HG03103 (cell line): ENCODE measurements around the gene SH3PXD2A.

Source experiments
- ATAC-seq: cut with Tn5 transposase; IDR thresholded peaks from one replicate; pipeline ENCODE4 v1.9.1; 2021; ENCODE audit warnings: low read depth; ENCODE audit not compliant: unreplicated experiment

SH3PXD2A gene

GRCh38 chr10:103696411-103697145 lies 158.8 kb downstream of the SH3PXD2A start:
- peak; percentile 48 for ATAC-seq

DNA sequence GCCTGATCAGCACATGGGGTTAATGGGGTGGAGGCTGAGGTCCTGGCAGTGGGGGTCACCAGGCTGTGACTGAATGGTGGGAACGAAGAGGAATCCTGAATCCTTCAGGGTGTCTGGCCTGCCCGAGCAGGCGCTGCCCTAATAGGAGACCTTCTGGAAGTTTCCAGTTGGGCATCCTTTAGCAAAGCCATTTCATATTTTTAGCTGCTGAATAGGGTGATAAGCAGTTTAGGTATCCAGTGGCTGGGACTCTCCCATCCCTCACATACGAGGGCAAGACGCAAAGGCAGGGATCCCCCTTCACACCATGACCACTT lies 159.3 kb downstream of the SH3PXD2A start:
- no peak for ATAC-seq

GRCh38 chr10:103695584-103696005 lies 159.8 kb downstream of the SH3PXD2A start:
- ATAC-seq = no peak

DNA sequence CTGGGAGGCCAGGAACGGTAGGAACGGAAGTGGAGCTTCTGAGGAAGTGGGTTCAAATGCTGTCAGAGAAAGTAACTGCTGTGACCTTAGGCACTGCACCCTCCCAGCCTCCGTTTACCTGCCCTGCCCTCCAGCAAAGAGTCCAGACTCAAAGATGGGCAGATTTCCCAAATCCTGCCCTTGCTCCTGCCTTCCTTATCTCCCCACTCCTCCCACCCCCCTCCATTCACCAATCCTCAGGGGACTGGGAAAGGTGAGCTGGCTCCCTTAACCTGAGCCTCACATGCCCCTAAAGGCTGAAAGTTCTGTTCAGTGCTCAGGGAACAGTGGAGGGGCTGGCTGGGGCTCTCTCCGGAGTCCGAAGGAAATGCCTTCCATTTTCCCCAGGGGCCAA lies 161.6 kb downstream of the SH3PXD2A start:
- ATAC-seq = no peak

GRCh38 chr10:103692952-103693811 lies 162.2 kb downstream of the SH3PXD2A start:
- ATAC-seq = no peak

DNA sequence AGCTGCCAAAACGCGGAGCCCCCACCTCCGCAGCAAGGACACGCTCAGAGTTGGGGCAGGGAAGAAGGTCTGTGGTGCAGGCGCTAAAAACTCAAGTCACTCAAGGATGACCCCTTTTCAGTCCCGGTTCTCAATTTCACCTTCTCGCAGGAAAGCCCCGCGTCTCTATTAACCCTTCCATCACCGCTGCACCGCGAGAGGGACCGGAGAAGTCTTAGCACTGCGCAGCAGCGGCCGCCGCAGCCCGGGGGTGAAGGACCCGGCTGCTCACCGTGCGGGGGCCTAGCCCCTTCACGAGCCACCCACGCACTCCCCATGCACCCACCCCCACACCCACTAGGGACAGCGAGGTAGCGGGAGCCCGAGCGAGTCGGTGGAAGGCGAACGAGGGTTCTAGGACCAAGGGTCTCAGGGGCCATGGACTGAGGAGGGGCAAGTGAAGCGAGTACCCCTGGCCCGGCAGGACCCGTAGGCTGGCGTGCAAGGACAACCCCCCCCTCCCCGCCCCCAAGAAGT lies 162.9 kb downstream of the SH3PXD2A start:
- peak; percentile 43 for ATAC-seq

DNA sequence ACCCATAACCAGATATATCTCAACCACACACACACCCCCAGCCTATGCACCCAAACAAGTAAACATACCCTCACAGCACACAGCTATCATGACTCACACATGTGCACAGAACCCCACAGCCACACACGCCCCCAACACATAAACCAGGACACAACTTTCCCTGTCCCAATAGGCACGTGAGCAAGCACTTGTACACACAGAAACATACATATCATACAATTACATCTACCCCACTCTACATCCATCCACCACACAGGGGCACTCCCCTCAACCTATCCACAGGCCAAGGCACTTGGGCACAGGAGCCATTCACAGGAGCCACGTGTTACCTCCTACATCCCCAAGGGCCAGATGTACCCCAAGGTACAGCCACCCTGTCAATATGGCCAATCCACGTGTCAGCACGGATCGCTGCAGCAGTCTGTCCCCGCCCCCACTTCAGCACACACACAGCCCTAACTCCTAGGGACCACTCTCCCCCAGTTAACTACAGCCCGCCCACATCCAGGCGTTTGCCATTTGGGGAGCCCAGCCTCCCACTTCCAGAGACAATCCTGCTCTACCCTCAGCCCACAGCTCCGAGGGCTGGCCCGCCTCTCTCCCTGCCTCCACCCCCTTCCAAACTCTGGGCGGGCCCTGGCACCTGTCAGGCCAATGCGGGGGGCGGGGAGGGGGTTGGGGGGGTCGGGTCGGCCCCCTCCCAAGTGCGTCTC lies 163.5 kb downstream of the SH3PXD2A start:
- peak; percentile 32 for ATAC-seq

GRCh38 chr10:103691267-103691666 lies 164.1 kb downstream of the SH3PXD2A start:
- ATAC-seq = no peak

DNA sequence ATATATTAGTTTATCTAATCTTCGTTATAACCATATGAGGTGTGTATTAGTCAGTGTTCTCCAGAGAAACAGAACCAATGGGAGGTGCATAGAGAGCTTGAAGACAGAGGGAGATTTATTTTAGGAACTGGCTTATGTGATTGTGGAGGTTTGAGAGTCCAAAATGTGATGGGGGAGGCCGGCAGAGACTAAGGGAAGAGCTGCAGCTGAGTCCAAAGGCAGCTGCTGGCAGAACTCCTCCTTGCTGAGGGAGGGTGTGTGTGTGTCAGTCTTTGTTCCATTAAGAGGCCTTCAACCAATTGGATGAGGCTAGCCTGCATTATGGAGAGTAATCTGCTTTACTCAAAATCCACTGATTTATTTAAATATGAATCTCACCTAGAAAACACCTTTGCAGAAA lies 165.1 kb downstream of the SH3PXD2A start:
- no peak for ATAC-seq

- ATAC-seq = no peak
Observed at GRCh38 chr10:103688491-103688890, 166.9 kb downstream of the SH3PXD2A start.

DNA sequence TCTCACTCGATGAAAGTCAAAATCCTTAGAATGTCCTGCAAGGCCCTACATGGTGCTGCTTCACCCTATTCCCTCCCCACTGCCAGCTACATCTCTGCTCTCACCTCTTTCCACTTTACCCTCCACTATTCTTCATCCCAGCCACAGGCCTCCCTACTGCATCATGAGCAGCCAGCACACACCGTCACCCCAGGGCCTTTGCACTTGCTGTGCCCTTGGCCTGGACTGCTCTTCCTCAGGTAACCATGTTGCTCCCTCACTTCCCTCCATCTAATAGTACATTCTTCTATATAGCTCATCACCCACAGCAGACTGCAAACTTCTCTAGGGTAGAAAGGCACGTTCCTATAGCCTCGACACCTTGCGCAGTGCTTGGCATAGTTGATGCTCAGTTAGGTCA lies 167.7 kb downstream of the SH3PXD2A start:
- ATAC-seq = no peak

DNA sequence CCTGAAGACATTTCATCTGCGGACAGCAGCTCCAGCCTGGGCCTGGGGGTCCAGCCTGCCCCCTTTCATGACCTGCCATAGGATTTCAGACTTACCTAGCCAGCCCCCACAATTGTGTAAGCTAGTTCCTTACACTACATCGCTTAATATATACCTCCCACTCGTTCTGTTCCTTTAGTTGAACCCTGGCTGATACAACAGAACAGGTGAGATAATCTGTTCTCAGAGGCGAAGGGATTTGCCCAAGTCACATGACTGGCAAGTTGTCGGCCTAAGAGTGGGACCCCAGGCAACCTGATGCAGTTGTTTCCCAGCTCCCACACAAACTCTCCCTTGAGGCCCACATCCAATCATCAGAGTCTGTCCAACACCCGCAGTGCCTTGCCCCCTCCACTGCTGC lies 168.2 kb downstream of the SH3PXD2A start:
- ATAC-seq = no peak

DNA sequence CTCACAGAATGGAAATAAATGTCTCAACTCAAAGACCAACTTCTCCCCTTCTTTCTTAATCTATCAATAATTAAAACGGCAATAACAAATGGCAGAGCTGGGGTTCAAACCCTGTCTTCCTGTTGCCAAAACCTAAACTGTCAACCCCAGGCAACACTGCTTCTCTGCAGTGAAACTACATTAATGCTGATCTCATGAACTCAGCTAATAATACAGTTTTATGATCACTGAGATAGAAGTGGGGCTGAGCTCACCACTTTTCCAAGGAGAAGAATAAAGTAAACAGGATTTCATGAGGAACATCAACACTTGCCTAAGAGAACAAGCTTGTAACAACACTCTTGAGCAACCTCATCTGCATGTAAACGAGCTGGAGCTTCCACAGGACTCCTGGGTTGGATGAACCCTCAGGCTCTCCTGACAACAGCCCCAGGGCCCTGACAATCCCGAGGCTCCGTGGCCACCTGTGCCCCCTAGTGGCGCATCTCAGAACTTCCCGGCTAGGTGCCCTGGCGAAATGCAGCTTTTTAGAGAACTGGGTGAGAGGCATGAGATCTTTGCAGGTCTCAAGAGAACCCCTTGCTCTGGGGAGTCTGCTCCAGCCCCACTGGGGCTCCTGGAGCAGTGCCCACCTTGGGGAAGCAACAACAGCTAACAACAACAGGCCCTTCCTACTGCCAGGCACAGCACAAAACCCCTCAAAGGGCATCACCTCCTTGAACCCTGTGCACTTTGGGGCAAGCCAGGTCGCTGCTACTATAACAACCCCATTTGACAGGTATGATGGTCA lies 169.3 kb downstream of the SH3PXD2A start:
- ATAC-seq = peak; percentile 67

GRCh38 chr10:103683851-103684250 lies 171.5 kb downstream of the SH3PXD2A start:
- ATAC-seq = no peak

DNA sequence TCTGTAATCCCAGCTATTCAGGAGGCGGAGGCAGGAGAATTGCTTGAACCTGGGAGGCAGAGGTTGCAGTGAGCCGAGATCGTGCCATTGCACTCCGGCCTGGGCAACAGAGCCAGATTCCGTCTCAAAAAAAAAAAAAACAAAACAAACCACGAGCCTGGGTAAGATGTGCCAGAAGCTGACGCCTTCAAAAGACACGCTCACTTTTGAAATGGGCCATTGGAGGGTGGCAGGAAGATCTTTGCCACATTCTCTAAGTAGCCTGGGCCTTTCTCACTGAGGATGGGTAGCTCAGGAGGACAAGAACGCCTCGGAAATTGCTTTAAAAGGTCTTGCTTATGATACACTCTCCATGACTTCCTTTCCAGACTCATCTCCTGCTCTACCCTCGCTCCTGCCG lies 172.7 kb downstream of the SH3PXD2A start:
- ATAC-seq = no peak

DNA sequence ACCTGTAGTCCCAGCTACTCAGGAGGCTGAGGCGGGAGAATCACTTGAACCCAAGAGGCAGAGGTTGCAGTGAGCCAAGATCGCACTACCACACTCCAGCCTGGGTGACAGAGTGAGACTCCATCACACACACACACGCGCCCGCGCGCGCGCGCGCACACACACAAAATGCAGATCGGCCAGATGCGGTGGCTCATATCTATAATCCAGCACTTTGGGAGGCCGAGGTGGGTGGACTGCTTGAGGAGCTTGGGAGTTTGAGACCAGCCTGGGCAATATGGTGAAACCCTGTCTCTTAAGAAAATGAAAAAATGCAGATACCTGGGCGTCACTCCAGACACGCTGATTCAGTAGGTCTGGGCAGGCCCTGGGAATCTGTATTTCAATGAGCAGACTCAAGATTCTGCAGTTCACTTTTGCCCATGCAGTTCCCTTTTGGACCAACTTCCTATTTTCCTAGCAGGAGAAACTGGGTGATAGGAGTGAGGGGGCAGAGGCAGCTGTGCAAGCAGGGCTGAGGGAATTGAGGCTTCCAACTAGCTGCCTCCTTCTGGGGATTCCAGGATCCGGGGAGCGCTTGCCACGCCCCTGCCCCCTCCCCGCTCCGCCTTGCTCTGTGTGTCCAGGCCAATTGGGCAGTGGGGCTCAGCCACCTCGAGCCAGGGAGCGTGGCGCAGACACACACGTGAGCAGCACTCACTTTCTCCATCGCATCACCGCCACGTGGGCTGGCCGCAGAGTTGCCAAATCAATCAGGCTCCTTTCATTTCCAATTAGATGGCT lies 173.6 kb downstream of the SH3PXD2A start:
- no peak for ATAC-seq

DNA sequence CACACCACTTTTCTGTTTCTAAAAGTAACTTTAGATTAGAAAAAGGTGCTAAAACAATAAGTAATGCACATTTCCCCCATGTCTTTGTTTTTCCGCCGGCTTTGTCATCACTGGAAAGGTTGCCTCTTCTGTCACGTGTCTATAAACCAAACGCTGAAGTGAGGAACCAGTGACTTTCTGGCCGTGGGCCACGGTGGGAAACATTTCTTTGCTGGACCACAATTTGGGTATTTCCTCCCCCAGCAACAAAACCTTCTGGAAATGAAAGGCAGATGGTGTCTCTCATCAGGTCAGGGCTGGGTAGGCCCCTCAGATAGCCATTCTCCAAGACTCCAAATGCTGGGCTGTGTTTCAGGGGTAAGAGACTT lies 174.5 kb downstream of the SH3PXD2A start:
- ATAC-seq = no peak

DNA sequence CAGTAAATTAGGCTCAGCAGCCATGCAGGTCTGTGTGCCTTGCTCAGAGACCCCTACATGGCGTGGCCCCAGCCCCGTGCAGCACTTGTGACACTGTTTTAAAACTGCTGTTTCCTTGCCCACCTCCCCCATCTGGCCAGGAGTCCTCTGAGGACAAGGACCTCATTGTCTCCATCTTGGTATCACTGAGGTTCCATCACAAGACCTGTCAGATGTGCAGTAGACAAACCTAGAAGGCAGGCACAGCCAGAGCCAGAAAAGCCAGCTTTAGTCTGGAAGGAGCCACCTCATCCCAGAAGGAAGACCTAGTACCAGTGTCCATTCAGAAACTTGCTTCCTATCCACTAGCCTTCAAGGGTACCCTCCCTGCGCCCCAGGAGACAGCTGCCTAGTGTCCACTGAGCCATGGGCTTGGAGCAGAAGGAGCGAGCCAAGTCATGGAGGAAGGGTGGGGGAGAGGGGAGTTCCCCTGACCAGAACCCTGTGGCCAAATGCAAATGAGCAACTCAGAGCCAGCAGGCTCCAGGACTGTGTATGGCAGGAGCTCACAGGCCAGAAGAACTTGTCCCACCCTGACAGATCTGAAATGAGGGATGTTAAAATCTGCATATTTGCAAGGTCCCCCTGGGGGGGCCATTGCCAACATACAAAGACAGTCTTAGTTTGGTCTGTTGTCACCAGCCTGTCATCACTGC lies 176.1 kb downstream of the SH3PXD2A start:
- peak; percentile 51 for ATAC-seq

DNA sequence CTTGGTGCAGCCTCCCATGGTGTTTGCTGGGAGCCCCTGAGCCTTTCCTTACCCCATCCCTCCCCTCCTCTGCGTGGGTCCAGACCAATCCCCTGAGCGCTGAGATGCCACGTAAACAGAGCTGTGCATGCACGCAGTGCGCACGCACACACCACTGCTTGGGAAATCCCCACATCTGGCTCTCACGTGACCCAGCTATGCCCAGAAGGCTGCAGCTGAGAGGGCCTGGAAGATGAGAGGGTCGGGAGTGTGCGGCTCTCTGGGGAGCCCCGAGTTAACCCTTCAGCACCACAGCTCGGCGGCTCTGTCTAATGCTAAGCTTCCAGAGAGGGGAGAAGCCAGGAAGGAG lies 177.2 kb downstream of the SH3PXD2A start:
- ATAC-seq = peak; percentile 77
